Chondrocyte (in vitro differentiated cells): Measurements from ENCODE around the gene METTL4. TPM values are rescaled to one million over a fixed set of nuclear protein-coding genes. Genes with fewer than 3 reads are reported as not detected.

Experiments used
- DNase-seq: peaks from one replicate; pipeline ENCODE4 v3.0.0; 2021; ENCODE audit warnings: mixed read lengths, low spot score
- H3K27ac Mint-ChIP-seq: one replicate; pipeline ENCODE4 v1.8.0; 2021; ENCODE audit warnings: mild to moderate bottlenecking, moderate library complexity, mixed read lengths; ENCODE audit not compliant: unreplicated experiment
- H3K27me3 Mint-ChIP-seq: 2 replicates; pipeline ENCODE4 v1.8.0; 2021; ENCODE audit warnings: low read depth, mixed read lengths
- H3K36me3 Mint-ChIP-seq: 2 replicates; pipeline ENCODE4 v1.8.0; 2021; ENCODE audit warnings: low read depth, mixed read lengths
- H3K4me1 Mint-ChIP-seq: 2 replicates; pipeline ENCODE4 v1.8.0; 2021; ENCODE audit warnings: low read depth, mild to moderate bottlenecking, mixed read lengths
- H3K4me3 Mint-ChIP-seq: one replicate; pipeline ENCODE4 v1.8.0; 2021; ENCODE audit warnings: mild to moderate bottlenecking, moderate library complexity, mixed read lengths; ENCODE audit not compliant: unreplicated experiment
- H3K9me3 Mint-ChIP-seq: 2 replicates; pipeline ENCODE4 v1.8.0; 2021; ENCODE audit warnings: low read depth, mixed read lengths
- CTCF ChIP-seq: fragments of 200-600 bp; sonication (generic); IDR thresholded peaks from 2 replicates; pipeline ENCODE4 v1.5.0; 2021; ENCODE audit warnings: antibody characterized with exemption, mild to moderate bottlenecking, moderate library complexity
- total RNA-seq: library from RNA; stranded (reverse); gene quantifications from 3 replicates; pipeline ENCODE4 v1.2.1, GENCODE V29; 2021

Gene METTL4
- total RNA-seq, 1 donor from 2014 or later: 6.5 TPM

DNA sequence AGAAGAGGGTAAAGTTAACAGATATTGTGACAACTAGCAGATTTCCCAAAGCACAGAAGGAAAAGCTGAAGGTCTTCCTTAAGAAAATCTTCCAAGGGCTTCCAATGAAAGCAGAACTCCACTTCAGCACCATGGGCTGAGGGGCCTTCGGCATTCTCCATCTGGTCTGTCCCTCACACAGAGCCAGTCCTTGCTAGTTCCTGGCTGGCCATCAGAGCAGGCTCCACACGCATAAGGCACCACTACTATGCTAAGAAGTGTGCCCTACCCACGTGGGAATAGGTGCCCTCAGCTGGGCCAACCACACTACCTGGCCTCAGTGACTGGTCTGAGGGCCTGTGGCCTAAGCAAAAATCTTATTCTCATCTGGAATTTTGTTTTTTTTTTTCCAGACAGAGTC is 73.5 kb downstream of the METTL4 start:
- Mint-ChIP-seq H3K36me3 (no peaks in the 10 kb centered on the region), H3K9me3 (no peaks in the 10 kb centered on the region), H3K27ac (no peak overlapping the region), H3K27me3 (no peaks in the 10 kb centered on the region), H3K4me1 (no peaks in the 10 kb centered on the region), H3K4me3 (no peak overlapping the region)
- no peak for TF ChIP-seq CTCF
- no peak for DNase-seq

- no peak overlapping the region for H3K27ac Mint-ChIP-seq
- no peaks in the 10 kb centered on the region for H3K4me1 Mint-ChIP-seq
- H3K36me3 Mint-ChIP-seq: no peaks in the 10 kb centered on the region
- no peak for DNase-seq
- no peak for TF ChIP-seq CTCF
- H3K27me3 Mint-ChIP-seq: no peaks in the 10 kb centered on the region
- no peaks in the 10 kb centered on the region for H3K9me3 Mint-ChIP-seq
- H3K4me3 Mint-ChIP-seq: no peak overlapping the region
These were observed 75.9 kb downstream of the METTL4 start for GRCh38 chr18:2495381-2495780.

DNA sequence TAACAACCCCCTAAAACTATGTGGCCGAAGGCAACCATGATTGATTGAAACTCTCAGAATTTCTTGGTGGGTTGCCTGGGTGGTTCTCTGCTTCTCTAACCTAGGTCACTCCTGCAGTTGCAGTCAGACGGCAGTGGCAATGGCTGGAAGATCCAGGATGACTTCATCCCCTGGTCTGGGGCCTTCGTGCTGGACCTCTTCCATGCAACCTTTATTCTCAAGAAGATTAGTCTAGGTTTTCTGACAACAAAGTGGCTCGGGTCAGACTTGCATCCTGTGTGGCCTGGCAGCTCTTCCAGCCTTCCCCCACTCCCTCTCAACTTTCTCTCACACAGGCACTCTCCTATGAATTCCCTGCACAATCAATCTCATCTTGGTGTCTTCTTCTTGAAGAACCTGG is 76.4 kb downstream of the METTL4 start:
- Mint-ChIP-seq H3K4me3 (no peak overlapping the region), H3K36me3 (no peaks in the 10 kb centered on the region), H3K27me3 (no peaks in the 10 kb centered on the region), H3K4me1 (no peaks in the 10 kb centered on the region), H3K27ac (no peak overlapping the region), H3K9me3 (no peaks in the 10 kb centered on the region)
- DNase-seq: no peak
- no peak for TF ChIP-seq CTCF

Other genes with a start within 250 kb of the METTL4 start
- 4.8 to 6.5 TPM (median 5.8 TPM) in 3 replicates for gene NDC80, start 52 bp upstream of the METTL4 start, total RNA-seq
- gene SMCHD1, start 84.2 kb upstream of the METTL4 start, total RNA-seq: 27.3 to 39.8 TPM (median 31.5 TPM) in 3 replicates